Urothelium cell line (cell line): Measurements from ENCODE around the gene SSTR3.

Experiments used
- DNase-seq: peaks from one replicate; pipeline ENCODE4 v3.0.0; 2011; ENCODE audit warnings: low spot score, mixed read lengths
- FAIRE-seq: peaks from 2 replicates; lab custom pipeline; 2011; peaks lifted over from hg19 to GRCh38; lab: Jason Lieb, UNC

Gene SSTR3

GRCh38 chr22:37198258-37199102 is 13.8 kb downstream of the SSTR3 start:
- peak; percentile 84 for DNase-seq
- no peak for FAIRE-seq

GRCh38 chr22:37197451-37198257 is 14.6 kb downstream of the SSTR3 start:
- FAIRE-seq, result peak; percentile 77
- peak; percentile 92 for DNase-seq

GRCh38 chr22:37196539-37197450 is 15.5 kb downstream of the SSTR3 start:
- FAIRE-seq, result no peak

GRCh38 chr22:37195921-37196320 is 16.4 kb downstream of the SSTR3 start:
- FAIRE-seq (no peak), DNase-seq (no peak)

More at GRCh38 chr22:37196539-37197450, 15.5 kb downstream of the SSTR3 start:
- peak; percentile 79 for DNase-seq

- no peak for FAIRE-seq
These were observed 17.5 kb downstream of the SSTR3 start for GRCh38 chr22:37194750-37195149.

GRCh38 chr22:37193629-37194191 is 18.6 kb downstream of the SSTR3 start:
- FAIRE-seq (no peak), DNase-seq (no peak)

More at GRCh38 chr22:37194750-37195149, 17.5 kb downstream of the SSTR3 start:
- DNase-seq, result no peak

- FAIRE-seq, result no peak
- DNase-seq, result no peak
These were observed 19.5 kb downstream of the SSTR3 start for GRCh38 chr22:37192741-37193140.

GRCh38 chr22:37192204-37192603 is 20.1 kb downstream of the SSTR3 start:
- DNase-seq, result no peak
- FAIRE-seq, result no peak

GRCh38 chr22:37190262-37190780 is 22.0 kb downstream of the SSTR3 start:
- DNase-seq, result no peak
- FAIRE-seq, result no peak

GRCh38 chr22:37188901-37189466 is 23.3 kb downstream of the SSTR3 start:
- no peak for DNase-seq
- FAIRE-seq, result no peak

GRCh38 chr22:37187891-37188761 is 24.2 kb downstream of the SSTR3 start, which contains the start of gene C1QTNF6:
TSS of gene C1QTNF6 (minus strand) at chr22:37188247. CDS start at chr22:37188213, 34 bp downstream.
- FAIRE-seq, result peak; percentile 40
- DNase-seq, result peak; percentile 54

- peak; percentile 39 for DNase-seq
- FAIRE-seq, result peak; percentile 53
These were observed 24.8 kb downstream of the SSTR3 start for GRCh38 chr22:37187552-37187890.

- no peak for FAIRE-seq
- DNase-seq, result no peak
These were observed 25.2 kb downstream of the SSTR3 start for GRCh38 chr22:37186997-37187522.

GRCh38 chr22:37186228-37186996 is 25.9 kb downstream of the SSTR3 start:
- FAIRE-seq, result peak; percentile 5
- peak; percentile 75 for DNase-seq

- DNase-seq, result no peak
- no peak for FAIRE-seq
These were observed 26.5 kb downstream of the SSTR3 start for GRCh38 chr22:37185646-37186227.

- DNase-seq (no peak), FAIRE-seq (no peak)
These were observed 27.3 kb downstream of the SSTR3 start for GRCh38 chr22:37184816-37185541.

- DNase-seq (no peak), FAIRE-seq (peak; percentile 44)
These were observed 27.9 kb downstream of the SSTR3 start for GRCh38 chr22:37184380-37184755.
